Endothelial cell (in vitro differentiated cells): ENCODE results near the gene LBX1. TPM values are rescaled to one million over a fixed set of nuclear protein-coding genes. Genes with fewer than 3 reads are reported as not detected.

Source experiments
- DNase-seq: peaks from one replicate; pipeline ENCODE4 v3.0.0; 2021; ENCODE audit warnings: low spot score
- H3K27ac Mint-ChIP-seq: one replicate; pipeline ENCODE4 v1.8.0; 2021; ENCODE audit warnings: mixed read lengths, inconsistent platforms; ENCODE audit not compliant: unreplicated experiment
- H3K27me3 Mint-ChIP-seq: one replicate; pipeline ENCODE4 v1.8.0; 2021; ENCODE audit warnings: mild to moderate bottlenecking, moderate library complexity, mixed read lengths, inconsistent platforms; ENCODE audit not compliant: unreplicated experiment
- H3K36me3 Mint-ChIP-seq: one replicate; pipeline ENCODE4 v1.8.0; 2021; ENCODE audit warnings: mild to moderate bottlenecking, low read depth, mixed read lengths, inconsistent platforms; ENCODE audit not compliant: unreplicated experiment
- H3K4me1 Mint-ChIP-seq: one replicate; pipeline ENCODE4 v1.8.0; 2021; ENCODE audit warnings: mild to moderate bottlenecking, mixed read lengths, inconsistent platforms; ENCODE audit not compliant: unreplicated experiment
- H3K4me3 Mint-ChIP-seq: one replicate; pipeline ENCODE4 v1.8.0; 2021; ENCODE audit warnings: mild to moderate bottlenecking, mixed read lengths, inconsistent platforms; ENCODE audit not compliant: unreplicated experiment
- H3K9me3 Mint-ChIP-seq: one replicate; pipeline ENCODE4 v1.8.0; 2021; ENCODE audit warnings: mixed read lengths, inconsistent platforms; ENCODE audit not compliant: unreplicated experiment
- CTCF ChIP-seq: fragments of 200-600 bp; sonication (generic); IDR thresholded peaks from one replicate; pipeline ENCODE4 v1.5.0; 2021; ENCODE audit warnings: antibody characterized with exemption; ENCODE audit not compliant: unreplicated experiment
- total RNA-seq: library from RNA; stranded (reverse); fragmentation: NEBNext Ultra II Directional; extraction: Animal tissue kit (Norgen Biotek cat#: 25700); gene quantifications from one replicate; pipeline ENCODE4 v1.2.1, GENCODE V29; 2021; ENCODE audit not compliant: unreplicated experiment

LBX1 gene
- total RNA-seq, 1 donor from 2014 or later, result not detected

GRCh38 chr10:101257084-101257483 lies 27.8 kb upstream of the LBX1 start:
- Mint-ChIP-seq H3K36me3 (no peaks in the 10 kb centered on the region), H3K9me3 (no peaks in the 10 kb centered on the region), H3K27ac (no peak overlapping the region), H3K4me3 (no peak overlapping the region), H3K27me3 (peaks cover 4% of the 10 kb centered on the region), H3K4me1 (peaks cover 22% of the 10 kb centered on the region)
- no peak for DNase-seq
- no peak for TF ChIP-seq CTCF

- Mint-ChIP-seq H3K9me3 (no peaks in the 10 kb centered on the region), H3K27ac (no peak overlapping the region)
These were observed 27.1 kb upstream of the LBX1 start for GRCh38 chr10:101256387-101256786.

GRCh38 chr10:101250136-101250535 lies 20.9 kb upstream of the LBX1 start:
- H3K36me3 Mint-ChIP-seq, result no peaks in the 10 kb centered on the region
- peaks cover 9% of the 10 kb centered on the region for H3K4me1 Mint-ChIP-seq
- peaks cover 16% of the 10 kb centered on the region for H3K27me3 Mint-ChIP-seq
- no peak overlapping the region for H3K27ac Mint-ChIP-seq
- no peak for DNase-seq
- H3K4me3 Mint-ChIP-seq, result no peak overlapping the region
- no peak for TF ChIP-seq CTCF
- H3K9me3 Mint-ChIP-seq, result no peaks in the 10 kb centered on the region

More at GRCh38 chr10:101256387-101256786, 27.1 kb upstream of the LBX1 start:
- TF ChIP-seq CTCF, result no peak
- Mint-ChIP-seq H3K36me3 (no peaks in the 10 kb centered on the region), H3K27me3 (peaks cover 7% of the 10 kb centered on the region), H3K4me3 (no peak overlapping the region), H3K4me1 (peaks cover 21% of the 10 kb centered on the region)
- DNase-seq, result no peak

- Mint-ChIP-seq H3K27me3 (peaks cover 16% of the 10 kb centered on the region), H3K36me3 (no peaks in the 10 kb centered on the region), H3K9me3 (no peaks in the 10 kb centered on the region), H3K27ac (no peak overlapping the region), H3K4me1 (peaks cover 14% of the 10 kb centered on the region), H3K4me3 (no peak overlapping the region)
- TF ChIP-seq CTCF, result no peak
- DNase-seq, result no peak
These were observed 19.9 kb upstream of the LBX1 start for GRCh38 chr10:101249171-101249581.

- Mint-ChIP-seq H3K27me3 (peaks cover 13% of the 10 kb centered on the region), H3K4me3 (no peak overlapping the region), H3K9me3 (no peaks in the 10 kb centered on the region), H3K4me1 (peaks cover 15% of the 10 kb centered on the region), H3K27ac (no peak overlapping the region), H3K36me3 (no peaks in the 10 kb centered on the region)
- DNase-seq, result no peak
- no peak for TF ChIP-seq CTCF
These were observed 17.4 kb upstream of the LBX1 start for GRCh38 chr10:101246639-101247038.
